GM11168 (cell line): ENCODE measurements around the gene NKD1.

Source experiments
- in situ Hi-C: fragments of 300-500 bp; cut with MboI; formaldehyde crosslinking; loops from one replicate; pipeline ENCODE4 v1.12.0; 2022; ENCODE audit warnings: low sequenced_read_pairs; ENCODE audit not compliant: unreplicated experiment

The NKD1 gene

GRCh38 chr16:50622029-50622428, 73.8 kb downstream of the NKD1 start:
- in situ Hi-C loops: no loop called here

- in situ Hi-C loops: no loop called here
Observed at GRCh38 chr16:50622643-50623369, 74.6 kb downstream of the NKD1 start.

DNA sequence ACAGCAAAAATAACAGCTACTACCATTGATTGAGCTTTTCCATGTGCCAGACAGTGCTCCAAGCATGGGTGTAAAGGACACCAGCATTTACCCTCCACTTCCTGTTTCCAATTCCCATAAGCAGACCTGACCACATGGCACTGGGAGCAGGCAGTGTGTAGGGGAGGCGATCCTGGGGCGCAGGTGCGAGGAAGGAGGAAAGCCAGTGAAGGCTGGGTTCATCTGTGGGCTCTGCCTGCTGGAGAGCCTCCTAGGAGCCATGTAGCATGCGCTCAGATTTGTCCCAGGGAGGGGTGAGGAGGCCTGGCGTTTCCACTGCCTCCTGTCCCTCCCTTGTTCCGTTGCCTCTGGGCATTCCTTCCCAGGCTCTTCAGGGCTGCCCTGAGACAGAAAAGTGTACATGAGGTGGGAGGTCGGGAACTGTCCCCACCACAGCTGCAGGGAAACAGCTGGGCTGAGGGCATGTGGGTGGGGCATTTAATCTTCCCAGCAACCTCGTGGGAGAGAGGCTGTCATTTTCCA, 76.3 kb downstream of the NKD1 start:
- in situ Hi-C loops: no loop called here

DNA sequence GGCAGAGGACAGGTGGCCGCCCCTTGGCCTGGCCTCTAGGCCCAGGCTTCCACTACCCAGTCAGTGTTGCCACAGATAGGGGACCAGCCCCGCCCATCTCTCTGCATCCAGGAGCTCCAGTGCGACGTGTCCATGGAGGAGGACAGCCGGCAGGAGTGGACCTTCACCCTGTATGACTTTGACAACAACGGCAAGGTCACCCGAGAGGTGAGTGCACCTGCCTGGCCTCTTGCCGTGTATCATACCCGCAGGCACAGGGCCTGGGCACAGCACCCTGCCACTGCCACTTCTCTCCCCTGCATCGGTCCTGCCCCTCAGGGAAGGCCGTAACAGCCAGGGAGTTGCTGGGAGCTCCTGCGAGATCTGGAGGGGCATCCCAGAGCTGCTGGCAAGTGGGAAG, 77.2 kb downstream of the NKD1 start:
- in situ Hi-C loops: no loop called here

DNA sequence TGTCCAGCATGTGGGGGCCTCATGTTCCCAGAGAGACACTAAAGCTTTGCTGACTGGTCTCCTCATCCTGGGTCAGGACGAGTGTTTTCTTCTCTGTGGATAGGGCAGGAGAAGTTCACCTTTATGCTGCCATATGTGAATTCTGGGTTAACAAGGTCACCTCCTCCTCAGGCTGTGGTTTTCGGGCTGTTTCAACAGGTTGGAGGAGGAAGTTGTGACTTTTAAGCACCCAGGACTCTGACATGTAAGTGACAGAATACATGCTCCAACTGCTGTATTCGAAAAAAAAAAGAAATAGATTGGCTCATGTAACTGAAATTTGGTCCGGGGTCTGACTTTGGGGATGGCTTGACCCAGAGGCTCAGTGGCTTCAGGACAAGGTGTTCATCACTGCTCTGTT, 78.7 kb downstream of the NKD1 start:
- in situ Hi-C loops: no loop called here

DNA sequence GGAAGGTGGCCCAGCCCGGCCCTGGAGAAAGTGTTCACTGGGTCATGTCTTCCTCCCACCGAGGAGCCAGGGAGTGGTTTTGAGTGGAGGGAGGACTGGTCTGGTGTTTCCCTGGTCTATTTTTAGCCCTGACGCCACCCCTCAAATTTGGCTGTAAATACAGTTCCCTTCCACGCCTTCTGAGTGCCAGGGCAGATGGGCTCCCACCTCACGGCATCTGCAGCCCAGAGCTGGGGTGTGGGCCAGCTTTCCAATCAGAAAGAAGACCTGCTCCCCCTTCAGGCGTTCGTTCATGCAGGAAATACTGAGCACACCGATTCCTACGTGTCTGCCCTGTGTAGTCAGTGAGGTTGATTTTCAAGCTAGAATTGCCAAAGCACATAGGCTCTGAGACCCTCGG, 79.2 kb downstream of the NKD1 start:
- in situ Hi-C loops: no loop called here

DNA sequence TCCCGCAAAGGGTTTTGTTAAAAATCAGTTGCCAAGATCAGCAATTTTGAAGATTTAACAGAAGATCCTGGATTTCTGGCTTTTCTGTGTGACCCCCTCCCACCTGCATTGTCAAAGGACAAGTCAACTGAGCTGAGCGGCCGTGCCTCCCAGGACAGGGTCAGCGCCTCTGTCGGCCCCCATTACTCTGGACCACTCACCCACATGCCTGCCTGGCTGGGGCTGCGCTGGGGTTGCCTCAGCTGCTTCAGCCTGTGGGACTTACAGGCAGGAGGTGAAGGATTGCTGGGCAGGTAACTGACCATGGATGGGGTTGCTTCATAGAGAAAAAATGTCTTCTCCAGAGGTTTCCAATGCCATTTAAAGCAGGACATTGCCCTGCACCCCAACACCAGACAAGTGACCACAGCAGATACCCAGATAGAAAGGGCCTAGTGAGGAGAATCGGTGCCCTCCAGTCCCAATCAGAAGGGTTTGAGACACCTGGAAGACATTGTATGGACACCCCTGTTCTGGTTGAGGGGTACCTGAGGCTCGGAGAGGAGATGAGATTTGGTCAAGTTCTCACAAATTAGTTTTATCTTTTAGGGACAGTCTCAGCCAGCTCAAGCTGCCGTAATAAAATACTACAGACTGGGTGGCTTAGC, 80.1 kb downstream of the NKD1 start:
- in situ Hi-C loops: no loop called here

GRCh38 chr16:50629334-50629733, 81.1 kb downstream of the NKD1 start:
- in situ Hi-C loops: no loop called here

GRCh38 chr16:50630394-50631020, 82.3 kb downstream of the NKD1 start:
- in situ Hi-C loops: no loop called here

DNA sequence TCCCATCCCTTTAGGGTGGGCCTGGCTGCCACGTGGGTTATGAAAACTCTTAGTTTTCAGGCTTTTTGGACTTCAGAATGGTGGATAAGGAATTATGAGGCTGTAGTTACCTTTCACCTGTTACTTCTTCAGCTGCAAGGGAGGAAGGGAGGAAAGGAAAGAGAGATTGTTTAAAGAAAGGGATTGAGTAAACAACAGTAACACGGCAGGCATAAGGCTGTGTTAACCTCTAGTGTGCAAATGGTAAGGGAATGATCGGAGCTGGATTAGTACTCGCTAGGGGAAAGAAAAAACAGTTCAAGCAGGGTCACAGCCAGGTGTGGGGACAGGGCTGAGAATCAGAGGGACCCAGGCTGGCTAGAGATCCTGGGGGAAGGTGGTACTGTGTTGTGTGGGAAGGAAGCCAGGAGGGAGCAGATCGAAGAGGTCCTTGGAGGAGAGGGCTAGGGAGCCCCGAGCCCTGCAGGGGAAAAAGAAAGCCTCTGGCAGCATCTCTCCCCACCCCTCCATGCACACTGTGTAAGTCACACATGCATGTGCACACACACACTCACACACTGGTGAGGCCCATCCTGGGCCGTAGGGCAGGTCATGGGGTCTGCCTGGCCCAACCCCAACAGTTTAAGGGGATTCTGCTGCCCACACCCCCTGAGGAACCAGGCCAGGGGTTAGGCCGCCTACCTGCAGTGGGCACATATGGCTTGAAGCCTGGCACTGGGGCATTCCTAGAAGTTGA, 83.2 kb downstream of the NKD1 start:
- in situ Hi-C loops: no loop called here

DNA sequence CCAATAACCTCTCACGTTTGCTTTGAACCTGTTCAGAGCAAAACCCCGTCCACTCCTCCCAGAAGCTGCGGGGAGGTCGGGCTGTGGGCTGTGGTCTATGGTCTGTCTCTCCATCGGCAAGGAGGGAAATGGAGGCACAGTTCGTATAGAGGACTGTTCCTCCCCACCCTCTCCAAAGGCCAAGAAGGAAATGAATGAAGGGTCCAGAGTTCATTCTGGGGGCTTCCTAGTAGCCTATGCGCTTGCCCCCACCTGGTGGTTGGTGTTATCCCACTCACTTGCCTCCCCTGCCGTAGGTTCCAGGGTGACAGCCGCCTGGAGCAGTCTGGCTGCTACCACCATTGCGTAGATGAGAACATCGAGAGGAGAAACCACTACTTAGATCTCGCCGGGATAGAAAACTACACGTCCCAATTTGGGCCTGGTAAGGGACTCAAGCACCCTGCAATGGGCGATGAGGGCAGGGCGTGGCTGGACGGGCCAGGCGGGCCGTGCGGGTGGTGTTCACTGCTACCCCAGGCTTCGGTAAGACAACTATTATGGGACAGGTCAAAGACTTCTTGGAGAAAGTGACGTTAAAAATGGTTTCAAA, 83.9 kb downstream of the NKD1 start:
- in situ Hi-C loops: no loop called here

DNA sequence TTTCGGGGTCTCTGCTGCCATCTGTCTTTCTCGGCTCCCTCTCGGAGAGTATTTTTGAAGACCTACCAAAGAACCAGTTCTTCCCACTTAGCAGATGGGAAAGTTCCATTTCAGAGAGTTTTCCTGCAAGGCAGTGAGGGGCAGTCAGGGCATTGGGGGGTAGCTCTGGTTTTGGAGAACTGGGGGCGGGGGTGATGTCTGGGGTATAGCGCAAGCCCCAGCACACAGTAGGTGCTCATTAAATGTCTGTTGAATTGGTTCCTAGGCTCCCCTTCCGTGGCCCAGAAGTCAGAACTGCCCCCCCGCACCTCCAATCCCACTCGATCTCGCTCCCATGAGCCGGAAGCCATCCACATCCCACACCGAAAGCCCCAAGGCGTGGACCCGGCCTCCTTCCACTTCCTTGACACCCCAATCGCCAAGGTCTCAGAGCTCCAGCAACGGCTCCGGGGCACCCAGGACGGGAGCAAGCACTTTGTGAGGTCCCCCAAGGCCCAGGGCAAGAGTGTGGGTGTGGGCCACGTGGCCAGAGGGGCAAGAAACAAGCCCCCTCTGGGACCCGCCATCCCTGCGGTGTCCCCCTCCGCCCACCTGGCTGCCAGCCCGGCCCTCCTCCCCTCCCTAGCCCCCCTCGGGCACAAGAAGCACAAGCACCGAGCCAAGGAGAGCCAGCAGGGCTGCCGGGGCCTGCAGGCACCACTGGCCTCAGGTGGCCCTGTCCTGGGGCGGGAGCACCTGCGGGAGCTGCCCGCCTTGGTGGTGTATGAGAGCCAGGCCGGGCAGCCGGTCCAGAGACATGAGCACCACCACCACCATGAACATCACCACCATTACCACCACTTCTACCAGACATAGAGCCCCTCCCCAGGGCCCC, 85.0 kb downstream of the NKD1 start:
- in situ Hi-C loops: no loop called here

- in situ Hi-C loops: no loop called here
Observed at GRCh38 chr16:50634090-50634489, 85.9 kb downstream of the NKD1 start.

DNA sequence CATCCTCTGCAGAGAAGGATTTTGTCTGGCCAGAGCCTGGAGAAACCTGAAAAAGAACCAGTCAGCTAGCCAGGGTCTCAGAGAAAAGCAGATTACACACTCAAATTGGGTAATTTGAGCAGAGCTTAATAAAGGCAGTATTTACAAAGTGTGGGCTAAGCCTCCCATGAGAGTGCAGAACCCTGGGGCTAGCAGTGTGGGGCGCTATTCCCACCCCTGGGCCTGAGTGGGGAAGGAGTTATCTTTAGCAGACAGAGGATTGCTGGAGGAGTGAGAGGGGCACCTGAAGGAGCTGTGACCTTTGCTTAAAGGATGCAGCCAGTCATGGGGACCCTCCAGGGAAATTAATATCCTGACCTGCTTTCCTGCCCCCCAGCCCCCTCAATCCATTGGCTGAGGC, 86.8 kb downstream of the NKD1 start:
- in situ Hi-C loops: no loop called here

GRCh38 chr16:50635505-50636392, 87.6 kb downstream of the NKD1 start:
- in situ Hi-C loops: no loop called here

DNA sequence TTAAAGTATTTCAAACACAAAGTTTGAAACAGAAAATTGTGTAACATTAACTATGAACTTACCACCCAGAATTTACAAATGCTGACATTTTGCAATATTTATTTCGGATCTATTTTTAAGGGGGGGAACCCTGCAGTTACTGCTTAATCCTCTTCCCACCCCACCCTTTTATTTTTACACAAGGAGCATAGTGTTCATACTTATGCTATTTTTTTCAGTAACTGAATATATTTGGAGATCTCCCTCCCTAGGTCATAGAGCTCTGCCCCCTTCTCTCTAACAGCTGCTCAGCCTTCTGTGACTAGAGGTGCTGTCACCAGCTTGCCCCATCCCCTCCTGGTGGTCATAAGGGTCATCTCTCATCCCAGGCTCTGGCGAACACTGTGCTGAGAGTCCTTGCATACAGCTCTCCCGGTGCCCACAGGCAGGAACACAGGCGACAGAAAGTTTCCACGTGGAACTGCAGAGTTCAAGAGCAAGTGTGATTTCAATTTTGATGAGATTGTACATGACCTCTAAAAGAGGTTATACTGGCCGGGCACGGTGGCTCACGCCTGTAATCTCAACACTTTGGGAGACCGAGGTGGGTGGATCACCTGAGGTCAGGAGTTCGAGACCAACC, 88.7 kb downstream of the NKD1 start:
- in situ Hi-C loops: no loop called here

GRCh38 chr16:50637716-50638602, 89.8 kb downstream of the NKD1 start:
- in situ Hi-C loops: no loop called here
